Inflammatory macrophage treated with lipopolysaccharide for 1 hour (primary cell): ENCODE data around the gene GRAPL.
"Not testable (repeated sequence)": the region's sequence is repeated elsewhere in the genome, so short reads cannot be mapped to it uniquely, and the experiment has no call there.

Experiments used
- DNase-seq, 2 donors: peaks; one replicate each; pipeline ENCODE4 v3.0.0-alpha.2; 2020 to 2022

The GRAPL gene

GRCh38 chr17:19189781-19190405, 62.5 kb downstream of the GRAPL start:
- not testable (repeated sequence) for DNase-seq

- not testable (repeated sequence) for DNase-seq
Measured at GRCh38 chr17:19196382-19197204, 69.2 kb downstream of the GRAPL start.

DNA sequence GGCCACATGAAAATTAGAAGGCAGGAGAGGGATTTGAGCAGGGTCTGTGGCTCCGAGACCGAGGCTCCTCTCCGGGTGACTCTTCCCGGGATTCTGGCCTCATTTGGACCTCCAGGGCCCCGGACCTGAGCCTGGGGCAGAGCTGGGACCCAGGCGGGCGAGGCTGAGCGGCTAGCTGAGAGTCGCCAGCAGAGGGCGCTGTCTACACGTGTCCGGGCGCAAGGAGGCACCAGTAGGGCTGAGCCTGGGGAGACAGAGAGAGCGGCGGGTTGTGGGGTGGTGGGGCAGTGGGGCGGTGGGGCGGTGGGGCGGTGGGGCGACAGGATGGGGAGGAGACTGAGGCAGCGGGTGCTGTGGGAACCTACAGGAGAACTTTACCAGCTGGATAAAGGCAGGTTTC, 75.1 kb downstream of the GRAPL start:
- not testable (repeated sequence) for DNase-seq

- not testable (repeated sequence) for DNase-seq
Measured at GRCh38 chr17:19203429-19203828, 76.0 kb downstream of the GRAPL start.
